ENCODE results near the gene RNF141. TPM values are rescaled to one million over a fixed set of nuclear protein-coding genes. Genes with fewer than 3 reads are reported as not detected.

The RNF141 gene
- total RNA-seq (26.2 and 32.5 TPM in 2 replicates), polyA plus RNA-seq (29.6 and 43.5 TPM in 2 replicates), polyA minus RNA-seq (ENCODE audit: low replicate concordance) (1.9 and 2.5 TPM in 2 replicates)
- polyA plus RNA-seq (2012) = 31.4 and 43.3 TPM in 2 replicates

GRCh38 chr11:10540915-10541560, at the start of gene RNF141:
RNF141 (minus strand) TSS chr11:10541187; CDS start chr11:10534158, 7,029 bp downstream.
- H3K36me3 ChIP-seq (ENCODE audit: control insufficient read depth, insufficient read depth, low read length) = no peaks in the 10 kb centered on the region
- no peaks in the 10 kb centered on the region for H3K4me1 ChIP-seq (ENCODE audit: control insufficient read depth, extremely low read depth, insufficient read depth, low read length)
- H3K9ac ChIP-seq (ENCODE audit: insufficient read depth, low read length) = peak within 1 kb of the TSS; percentile 95
- peak within 1 kb of the TSS; percentile 90 for H3K27ac ChIP-seq (ENCODE audit: insufficient read depth, low read length)
- H3K4me2 ChIP-seq (ENCODE audit: extremely low read depth, insufficient read depth, low read length) = peak within 1 kb of the TSS; percentile 93
- H3K9me3 ChIP-seq (ENCODE audit: control insufficient read depth, insufficient read depth, low read depth, low read length) = no peaks in the 10 kb centered on the region
- no peaks in the 10 kb centered on the region for H3K27me3 ChIP-seq (ENCODE audit: control insufficient read depth, insufficient read depth, low read length)
- peaks cover 9% of the 10 kb centered on the region for H3K79me2 ChIP-seq (ENCODE audit: control insufficient read depth, insufficient read depth, low read length)
- DNase-seq (ENCODE audit: low read depth in 2 of 2) = peak; percentile 86 to 89
- H3K4me3 ChIP-seq (replicated peaks in 1 of 4; ENCODE audit: control extremely low read depth in 1 of 4, insufficient read depth in 1 of 4, low read depth in 3 of 4, low read length in 4 of 4) = peak within 1 kb of the TSS; percentile 63 to 92 (median 86)
- TF ChIP-seq, protein P1, sequence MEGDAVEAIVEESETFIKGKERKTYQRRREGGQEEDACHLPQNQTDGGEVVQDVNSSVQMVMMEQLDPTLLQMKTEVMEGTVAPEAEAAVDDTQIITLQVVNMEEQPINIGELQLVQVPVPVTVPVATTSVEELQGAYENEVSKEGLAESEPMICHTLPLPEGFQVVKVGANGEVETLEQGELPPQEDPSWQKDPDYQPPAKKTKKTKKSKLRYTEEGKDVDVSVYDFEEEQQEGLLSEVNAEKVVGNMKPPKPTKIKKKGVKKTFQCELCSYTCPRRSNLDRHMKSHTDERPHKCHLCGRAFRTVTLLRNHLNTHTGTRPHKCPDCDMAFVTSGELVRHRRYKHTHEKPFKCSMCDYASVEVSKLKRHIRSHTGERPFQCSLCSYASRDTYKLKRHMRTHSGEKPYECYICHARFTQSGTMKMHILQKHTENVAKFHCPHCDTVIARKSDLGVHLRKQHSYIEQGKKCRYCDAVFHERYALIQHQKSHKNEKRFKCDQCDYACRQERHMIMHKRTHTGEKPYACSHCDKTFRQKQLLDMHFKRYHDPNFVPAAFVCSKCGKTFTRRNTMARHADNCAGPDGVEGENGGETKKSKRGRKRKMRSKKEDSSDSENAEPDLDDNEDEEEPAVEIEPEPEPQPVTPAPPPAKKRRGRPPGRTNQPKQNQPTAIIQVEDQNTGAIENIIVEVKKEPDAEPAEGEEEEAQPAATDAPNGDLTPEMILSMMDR (conservative IDR thresholded peaks at IDR 0.05 in 1 of 2, IDR thresholded peaks at IDR 0.05 in 1 of 2; ENCODE audit: low read depth in 1 of 2, low read length in 2 of 2) = peak; percentile 60 to 76
- TF ChIP-seq EZH2 (IDR thresholded peaks at IDR 0.05; ENCODE audit: low read length, missing control alignments) = no peak
- no peaks in the 10 kb centered on the region for H4K20me1 ChIP-seq (ENCODE audit: control insufficient read depth, extremely low read depth, insufficient read depth, low read length)
- H2AFZ ChIP-seq (ENCODE audit: low read length) = peak within 1 kb of the TSS; percentile 87

DNA sequence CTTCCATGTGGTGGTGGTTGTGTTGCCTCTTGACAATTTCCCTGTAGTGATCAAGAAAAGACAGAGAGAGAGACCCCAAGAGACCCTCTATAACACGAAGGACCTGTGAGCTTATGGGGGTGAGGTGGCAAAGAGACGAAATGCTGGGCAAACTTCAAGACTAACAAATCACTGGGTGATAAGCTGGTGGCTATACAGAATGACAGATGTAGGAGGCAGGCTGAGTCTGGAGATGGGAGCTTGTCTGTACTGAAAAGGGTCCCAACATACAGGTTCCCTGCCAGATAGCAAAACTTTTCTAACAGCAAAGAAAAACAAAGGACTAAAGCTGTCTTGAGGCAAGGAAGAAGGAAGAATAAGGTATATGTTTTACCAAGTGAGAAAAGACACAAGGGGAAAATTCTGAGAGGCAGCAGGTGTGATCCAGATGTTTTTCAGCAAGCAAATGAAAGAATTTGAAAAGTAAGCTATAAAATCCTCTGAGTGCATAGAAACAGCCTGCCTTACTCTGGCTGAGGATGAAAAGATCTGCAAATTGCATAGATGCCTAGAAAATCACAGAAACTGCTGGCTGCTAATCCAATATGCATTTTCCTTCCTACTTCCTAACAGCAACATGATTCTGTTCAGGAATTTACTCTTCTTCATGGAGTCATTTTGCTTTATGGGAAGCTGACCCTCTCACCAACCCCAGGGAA, 49.4 kb upstream of the RNF141 start:
- H3K9me3 ChIP-seq (ENCODE audit: control insufficient read depth, insufficient read depth, low read depth, low read length) = no peaks in the 10 kb centered on the region
- no peak overlapping the region for H3K4me2 ChIP-seq (ENCODE audit: extremely low read depth, insufficient read depth, low read length)
- TF ChIP-seq EZH2 (IDR thresholded peaks at IDR 0.05; ENCODE audit: low read length, missing control alignments) = no peak
- TF ChIP-seq, protein P1 (conservative IDR thresholded peaks at IDR 0.05 in 1 of 2, IDR thresholded peaks at IDR 0.05 in 1 of 2; ENCODE audit: low read depth in 1 of 2, low read length in 2 of 2) = no peak
- H3K27me3 ChIP-seq (ENCODE audit: control insufficient read depth, insufficient read depth, low read length) = no peaks in the 10 kb centered on the region
- H3K79me2 ChIP-seq (ENCODE audit: control insufficient read depth, insufficient read depth, low read length) = no peaks in the 10 kb centered on the region
- H2AFZ ChIP-seq (ENCODE audit: low read length) = no peak overlapping the region
- peaks cover 13% of the 10 kb centered on the region for H3K4me1 ChIP-seq (ENCODE audit: control insufficient read depth, extremely low read depth, insufficient read depth, low read length)
- H4K20me1 ChIP-seq (ENCODE audit: control insufficient read depth, extremely low read depth, insufficient read depth, low read length) = no peaks in the 10 kb centered on the region
- H3K9ac ChIP-seq (ENCODE audit: insufficient read depth, low read length) = no peak overlapping the region
- peak in 1 of 2 donors; percentile 41 for DNase-seq (ENCODE audit: low read depth in 2 of 2)
- H3K27ac ChIP-seq (ENCODE audit: insufficient read depth, low read length) = no peak overlapping the region
- H3K4me3 ChIP-seq (replicated peaks in 1 of 4; ENCODE audit: control extremely low read depth in 1 of 4, insufficient read depth in 1 of 4, low read depth in 3 of 4, low read length in 4 of 4) = no peak overlapping the region
- H3K36me3 ChIP-seq (ENCODE audit: control insufficient read depth, insufficient read depth, low read length) = peaks cover 5% of the 10 kb centered on the region

GRCh38 chr11:10588904-10589303, 47.9 kb upstream of the RNF141 start:
- no peaks in the 10 kb centered on the region for H3K9me3 ChIP-seq (ENCODE audit: control insufficient read depth, insufficient read depth, low read depth, low read length)
- no peak overlapping the region for H3K27ac ChIP-seq (ENCODE audit: insufficient read depth, low read length)
- H3K27me3 ChIP-seq (ENCODE audit: control insufficient read depth, insufficient read depth, low read length) = no peaks in the 10 kb centered on the region
- H2AFZ ChIP-seq (ENCODE audit: low read length) = no peak overlapping the region
- no peak overlapping the region for H3K4me2 ChIP-seq (ENCODE audit: extremely low read depth, insufficient read depth, low read length)
- no peak for TF ChIP-seq EZH2 (IDR thresholded peaks at IDR 0.05; ENCODE audit: low read length, missing control alignments)
- TF ChIP-seq, protein P1 (conservative IDR thresholded peaks at IDR 0.05 in 1 of 2, IDR thresholded peaks at IDR 0.05 in 1 of 2; ENCODE audit: low read depth in 1 of 2, low read length in 2 of 2) = no peak
- no peak overlapping the region for H3K4me3 ChIP-seq (replicated peaks in 1 of 4; ENCODE audit: control extremely low read depth in 1 of 4, insufficient read depth in 1 of 4, low read depth in 3 of 4, low read length in 4 of 4)
- no peaks in the 10 kb centered on the region for H4K20me1 ChIP-seq (ENCODE audit: control insufficient read depth, extremely low read depth, insufficient read depth, low read length)
- peaks cover 5% of the 10 kb centered on the region for H3K36me3 ChIP-seq (ENCODE audit: control insufficient read depth, insufficient read depth, low read length)
- peaks cover 13% of the 10 kb centered on the region for H3K4me1 ChIP-seq (ENCODE audit: control insufficient read depth, extremely low read depth, insufficient read depth, low read length)
- no peak for DNase-seq (ENCODE audit: low read depth in 2 of 2)
- no peak overlapping the region for H3K9ac ChIP-seq (ENCODE audit: insufficient read depth, low read length)
- no peaks in the 10 kb centered on the region for H3K79me2 ChIP-seq (ENCODE audit: control insufficient read depth, insufficient read depth, low read length)

Measured in fibroblast of lung (primary cell).